GM21381 (cell line): ENCODE results near the gene PLAAT4.
"Not testable (repeated sequence)": the region's sequence is repeated elsewhere in the genome, so short reads cannot be mapped to it uniquely, and the experiment has no call there.

Experiments used
- ATAC-seq: cut with Tn5 transposase; IDR thresholded peaks from one replicate; pipeline ENCODE4 v1.9.1; 2021; ENCODE audit warnings: mild to moderate bottlenecking, moderate library complexity; ENCODE audit not compliant: unreplicated experiment

PLAAT4 gene

GRCh38 chr11:63537293-63538101 is 889 bp downstream of the PLAAT4 start:
- ATAC-seq = peak; percentile 14

DNA sequence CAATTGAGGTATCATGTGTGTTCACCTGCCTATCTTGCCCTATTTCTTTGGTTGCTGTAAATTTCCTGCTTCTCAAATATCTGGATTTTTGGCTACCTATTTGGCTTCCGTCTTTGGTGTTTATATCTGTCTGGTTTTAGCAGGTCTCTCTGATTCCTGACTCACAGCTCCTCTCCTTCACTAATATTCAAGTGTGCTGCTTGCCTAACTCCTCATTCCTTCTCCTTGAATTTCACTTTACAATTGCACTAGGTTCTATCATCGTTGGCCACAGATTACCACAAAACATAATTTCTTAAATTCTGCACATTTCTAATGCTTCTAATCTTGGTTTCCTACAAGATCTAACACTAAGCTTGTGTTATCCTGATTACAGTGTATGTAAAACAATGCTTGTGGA is 5.9 kb downstream of the PLAAT4 start:
- not testable (repeated sequence) for ATAC-seq

GRCh38 chr11:63543711-63544110 is 7.1 kb downstream of the PLAAT4 start:
- no peak for ATAC-seq

DNA sequence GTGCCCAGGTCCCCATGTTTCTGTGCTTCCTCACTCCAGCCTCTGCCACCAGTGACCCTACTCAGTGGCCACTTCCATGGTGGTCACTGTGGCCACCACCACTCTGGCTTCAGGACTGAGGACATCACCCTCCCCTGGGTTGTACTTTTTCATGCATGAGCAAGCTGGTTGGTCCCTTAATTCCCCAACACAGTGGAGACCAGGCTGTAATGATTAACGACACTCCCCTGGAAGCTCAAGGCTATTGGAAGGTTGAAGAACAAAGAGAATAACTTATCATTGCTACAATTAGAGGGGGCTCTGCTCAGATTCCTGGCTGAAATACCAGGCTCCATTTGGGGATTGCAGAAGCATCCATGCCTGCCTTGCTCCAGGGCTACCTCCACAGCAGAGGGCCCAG is 10.5 kb downstream of the PLAAT4 start:
- ATAC-seq = no peak

DNA sequence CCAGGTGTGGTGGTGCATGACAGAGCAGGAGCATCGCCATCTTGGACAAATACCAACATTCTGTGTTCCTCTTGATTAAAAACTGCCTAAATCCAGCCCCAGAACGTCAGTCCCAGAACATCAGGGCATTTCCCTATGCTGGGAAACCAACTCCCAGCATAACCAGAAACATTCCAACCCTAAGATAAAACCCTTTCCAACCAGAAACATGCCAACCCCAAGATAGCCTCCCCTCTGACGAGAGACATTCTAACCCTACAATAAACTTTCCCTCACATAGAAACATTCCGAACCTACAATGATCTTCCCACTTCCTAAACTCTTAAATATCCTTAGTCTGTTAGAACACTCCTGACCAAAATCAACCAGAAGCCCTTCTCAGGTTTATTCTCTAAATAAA is 11.6 kb downstream of the PLAAT4 start:
- no peak for ATAC-seq

- no peak for ATAC-seq
Measured at GRCh38 chr11:63549411-63549810, 12.8 kb downstream of the PLAAT4 start.

GRCh38 chr11:63550156-63550700 is 13.6 kb downstream of the PLAAT4 start:
- ATAC-seq = not testable (repeated sequence)

DNA sequence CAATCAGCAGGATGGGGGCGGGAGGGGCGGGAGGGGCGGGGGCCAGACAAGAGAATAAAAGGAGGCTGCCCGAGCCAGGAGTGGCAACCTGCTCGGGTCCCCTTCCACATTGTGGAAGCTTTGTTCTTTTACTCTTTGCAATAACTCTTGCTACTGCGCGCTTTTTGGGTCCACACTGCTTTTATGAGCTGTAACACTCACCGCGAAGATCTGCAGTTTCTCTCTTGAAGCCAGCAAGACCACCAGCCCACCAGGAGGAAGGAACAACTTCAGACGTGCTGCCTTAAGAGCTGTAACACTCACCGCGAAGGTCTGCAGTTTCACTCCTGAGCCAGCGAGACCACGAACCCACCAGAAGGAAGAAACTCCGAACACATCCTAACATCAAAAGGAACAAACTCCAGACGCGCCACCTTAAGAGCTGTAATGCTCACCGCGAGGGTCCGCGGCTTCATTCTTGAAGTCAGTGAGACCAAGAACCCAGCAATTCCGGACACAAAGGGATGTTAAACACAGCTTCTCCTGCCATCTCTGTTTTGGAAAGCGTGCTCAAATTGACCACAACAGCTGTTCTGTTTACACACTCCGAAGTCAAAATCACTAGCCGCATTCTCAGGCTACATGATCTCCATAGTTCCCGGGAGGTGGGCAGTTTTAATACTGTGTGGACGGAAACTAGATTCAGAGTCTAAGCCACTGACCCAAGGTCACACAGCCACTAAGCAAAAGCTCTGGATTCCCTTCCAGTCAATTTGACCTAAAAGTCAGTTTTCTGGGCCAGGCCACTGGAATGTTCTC is 14.7 kb downstream of the PLAAT4 start:
- ATAC-seq = no peak

GRCh38 chr11:63551889-63552266 is 15.3 kb downstream of the PLAAT4 start:
- ATAC-seq = no peak

DNA sequence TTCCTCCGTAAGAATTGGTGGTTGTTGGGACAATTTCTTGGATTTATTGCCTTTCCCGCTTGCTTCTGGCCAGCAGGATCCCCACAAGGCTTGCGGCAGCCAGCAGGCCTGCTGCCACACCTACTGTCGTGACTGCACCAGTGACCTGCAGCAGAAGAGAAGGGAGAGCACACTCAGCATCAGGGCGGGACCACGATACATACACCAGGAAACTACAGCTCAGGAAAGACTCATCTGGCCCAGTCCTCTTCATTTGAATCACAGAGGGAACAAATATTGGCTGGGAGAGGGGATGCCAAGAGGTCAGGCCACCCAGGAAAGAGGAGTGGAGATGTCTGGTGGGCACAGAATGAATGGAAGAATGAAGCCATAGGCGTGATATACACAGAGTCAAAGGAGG is 16.3 kb downstream of the PLAAT4 start:
- ATAC-seq = no peak

GRCh38 chr11:63553759-63554158 is 17.2 kb downstream of the PLAAT4 start:
- ATAC-seq = no peak

- ATAC-seq = no peak
Measured at GRCh38 chr11:63554877-63555223, 18.2 kb downstream of the PLAAT4 start.

- no peak for ATAC-seq
Measured at GRCh38 chr11:63556404-63557013, 19.9 kb downstream of the PLAAT4 start.

GRCh38 chr11:63557570-63557969 is 21.0 kb downstream of the PLAAT4 start:
- no peak for ATAC-seq

DNA sequence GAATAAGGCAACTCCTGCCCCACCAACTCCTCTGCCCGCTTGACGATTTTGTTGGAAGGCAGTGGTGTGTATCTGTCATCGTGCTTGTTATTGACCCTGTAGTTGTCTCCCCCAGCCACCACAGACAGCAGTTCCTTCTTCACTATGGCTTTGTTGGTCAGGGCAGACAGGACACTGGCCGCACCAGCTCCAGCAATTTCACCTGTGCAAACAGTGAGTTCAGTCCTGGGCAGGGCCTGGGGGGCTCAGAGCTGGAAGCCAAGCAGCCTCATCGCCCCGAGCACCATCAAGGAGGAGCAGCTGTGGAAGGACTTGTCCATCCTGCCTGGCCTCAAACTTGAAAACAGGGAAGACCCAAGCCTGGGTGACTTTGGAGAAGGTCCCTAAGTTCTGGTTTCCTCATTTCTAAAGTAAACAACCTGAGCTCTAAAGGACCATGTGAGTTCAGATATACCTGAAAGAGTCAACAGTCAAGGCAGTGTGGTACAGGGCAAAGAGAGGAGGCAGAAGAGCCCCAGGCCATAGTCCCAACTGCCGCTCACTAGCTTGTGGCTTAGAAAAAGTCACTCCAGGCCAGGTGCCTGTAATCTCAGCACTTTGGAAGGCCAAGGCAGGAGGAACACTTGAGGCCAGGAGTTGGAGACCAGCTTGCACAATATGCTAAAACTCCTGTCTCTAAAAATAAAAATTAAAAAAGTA is 22.0 kb downstream of the PLAAT4 start:
- no peak for ATAC-seq

DNA sequence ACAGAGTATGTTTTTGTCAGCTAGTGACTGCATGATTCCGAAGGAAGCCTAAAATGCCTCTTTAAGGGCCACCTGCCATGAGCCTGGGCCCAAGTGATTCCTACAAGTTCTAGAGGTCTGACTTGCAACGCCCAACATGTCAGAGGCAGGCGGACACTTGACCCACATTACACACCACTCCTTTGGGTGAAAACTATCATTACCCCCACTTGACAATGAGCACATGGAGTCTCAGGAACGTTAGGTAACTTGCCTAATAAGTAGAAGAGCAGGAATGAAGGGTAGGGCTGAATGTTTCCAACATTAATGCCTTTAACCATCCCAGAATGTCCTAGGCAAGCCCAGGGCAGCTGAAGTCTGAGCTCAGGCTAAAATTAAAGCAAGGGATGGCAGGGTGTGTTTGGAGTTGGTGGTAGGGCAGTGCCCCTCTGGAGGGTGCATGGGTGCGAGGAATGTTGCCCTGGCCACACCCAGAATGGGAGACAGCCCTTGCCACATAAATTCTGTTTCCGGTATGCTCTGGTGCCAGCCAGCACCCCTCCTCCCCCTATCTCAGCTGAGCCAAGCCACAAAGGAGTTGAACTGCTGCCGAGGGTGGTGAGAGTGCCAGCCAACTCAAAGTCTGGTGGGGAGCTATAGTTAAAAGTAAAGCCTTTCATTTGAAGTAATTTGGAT is 24.0 kb downstream of the PLAAT4 start:
- no peak for ATAC-seq

- ATAC-seq = no peak
Measured at GRCh38 chr11:63563201-63564055, 26.8 kb downstream of the PLAAT4 start, which contains the start of gene PLAAT2. Gene PLAAT2 (minus strand): TSS chr11:63563379. CDS start chr11:63563324, 55 bp downstream.

GRCh38 chr11:63564056-63564774 is 27.6 kb downstream of the PLAAT4 start:
- peak; percentile 67 for ATAC-seq
